Stimulated activated memory B cell treated with anti-CD40 and anti-IgM and Interleukin-4, amounts not matched to agents 10 μg/mL and 1 μg/mL and 100 μg/mL, for 72 hours (primary cell): Measurements from ENCODE around the gene MCF2L.

ENCODE experiments used
- ATAC-seq: fragments of 150-1000 bp; cut with Tn5 transposase; 2 replicates; pipeline ENCODE4 v1.10.0; 2021
- H3K27ac Mint-ChIP-seq: one replicate; pipeline ENCODE4 v1.8.0; 2022; ENCODE audit warnings: mild to moderate bottlenecking, mixed read lengths
- H3K27me3 Mint-ChIP-seq: one replicate; pipeline ENCODE4 v1.8.0; 2022; ENCODE audit warnings: mixed read lengths
- H3K36me3 Mint-ChIP-seq: one replicate; pipeline ENCODE4 v1.8.0; 2022; ENCODE audit warnings: mixed read lengths
- H3K4me1 Mint-ChIP-seq: one replicate; pipeline ENCODE4 v1.8.0; 2022; ENCODE audit warnings: mixed read lengths
- H3K4me3 Mint-ChIP-seq: one replicate; pipeline ENCODE4 v1.8.0; 2022; ENCODE audit warnings: mild to moderate bottlenecking, moderate library complexity, mixed read lengths
- H3K9me3 Mint-ChIP-seq: one replicate; pipeline ENCODE4 v1.8.0; 2022; ENCODE audit warnings: mixed read lengths

MCF2L gene

GRCh38 chr13:113002913-113003290 lies 33.9 kb downstream of the MCF2L start:
- H3K4me3 Mint-ChIP-seq: no peak overlapping the region
- no peaks in the 10 kb centered on the region for H3K9me3 Mint-ChIP-seq
- H3K36me3 Mint-ChIP-seq: no peaks in the 10 kb centered on the region
- no peak for ATAC-seq
- peaks cover 26% of the 10 kb centered on the region for H3K27me3 Mint-ChIP-seq
- no peak overlapping the region for H3K27ac Mint-ChIP-seq
- peaks cover 12% of the 10 kb centered on the region for H3K4me1 Mint-ChIP-seq

DNA sequence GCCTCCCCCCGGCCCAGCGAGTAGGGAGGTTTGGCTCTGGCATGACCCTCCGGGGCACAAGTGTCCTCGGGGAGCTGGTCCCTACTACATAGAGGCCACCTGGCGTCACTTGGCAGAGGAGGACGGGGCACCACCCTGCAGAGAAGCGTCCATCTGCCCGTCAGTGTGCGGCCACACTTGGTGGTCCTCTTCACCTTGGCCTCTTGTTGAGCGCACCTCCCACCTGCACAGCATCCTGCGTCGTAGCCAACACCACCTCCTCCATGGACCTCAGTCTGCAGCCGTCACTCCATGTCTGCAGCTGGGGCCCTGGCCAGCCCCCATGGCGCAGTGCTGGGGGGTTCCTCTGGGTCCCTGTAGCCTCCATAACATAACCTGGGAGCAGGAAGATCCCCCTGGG lies 35.1 kb downstream of the MCF2L start:
- ATAC-seq: no peak
- Mint-ChIP-seq H3K27ac (no peak overlapping the region), H3K36me3 (no peaks in the 10 kb centered on the region), H3K4me1 (peaks cover 12% of the 10 kb centered on the region), H3K27me3 (peaks cover 25% of the 10 kb centered on the region), H3K9me3 (no peaks in the 10 kb centered on the region), H3K4me3 (no peak overlapping the region)

- Mint-ChIP-seq H3K36me3 (no peaks in the 10 kb centered on the region), H3K9me3 (no peaks in the 10 kb centered on the region), H3K27ac (no peak overlapping the region), H3K4me3 (no peak overlapping the region), H3K27me3 (peaks cover 13% of the 10 kb centered on the region), H3K4me1 (peaks cover 7% of the 10 kb centered on the region)
- ATAC-seq: no peak
Observed at GRCh38 chr13:113005076-113005865, 36.3 kb downstream of the MCF2L start.

- Mint-ChIP-seq H3K9me3 (no peaks in the 10 kb centered on the region), H3K27me3 (peaks cover 8% of the 10 kb centered on the region), H3K36me3 (no peaks in the 10 kb centered on the region), H3K4me3 (no peak overlapping the region), H3K4me1 (peaks cover 6% of the 10 kb centered on the region), H3K27ac (no peak overlapping the region)
- no peak for ATAC-seq
Observed at GRCh38 chr13:113005997-113006396, 37.0 kb downstream of the MCF2L start.

DNA sequence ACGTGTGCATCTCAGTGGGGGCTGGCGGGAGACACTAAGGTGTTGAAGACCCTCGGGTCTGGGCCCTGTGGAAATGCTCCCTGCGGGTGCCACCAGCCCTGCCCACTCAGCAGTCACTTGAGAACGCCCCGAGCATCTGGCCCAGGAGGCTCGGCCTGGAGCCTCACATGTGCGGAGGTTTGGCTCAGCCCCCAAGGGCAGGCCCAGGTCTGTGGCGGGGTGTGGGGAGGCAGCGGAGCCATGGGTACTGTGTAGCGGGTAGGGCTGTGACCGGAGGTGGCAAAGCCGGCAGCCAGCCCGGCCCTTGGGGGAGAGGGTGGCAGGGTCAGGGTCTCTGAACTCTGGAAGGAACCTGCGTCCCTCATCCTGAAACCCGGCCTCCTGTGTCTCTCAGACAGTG lies 37.6 kb downstream of the MCF2L start:
- no peak for ATAC-seq
- H3K4me3 Mint-ChIP-seq: no peak overlapping the region
- no peaks in the 10 kb centered on the region for H3K9me3 Mint-ChIP-seq
- peaks cover 8% of the 10 kb centered on the region for H3K27me3 Mint-ChIP-seq
- no peaks in the 10 kb centered on the region for H3K36me3 Mint-ChIP-seq
- no peak overlapping the region for H3K27ac Mint-ChIP-seq
- H3K4me1 Mint-ChIP-seq: peaks cover 6% of the 10 kb centered on the region

GRCh38 chr13:113008851-113009250 lies 39.8 kb downstream of the MCF2L start:
- H3K27me3 Mint-ChIP-seq: peaks cover 8% of the 10 kb centered on the region
- H3K9me3 Mint-ChIP-seq: no peaks in the 10 kb centered on the region
- ATAC-seq: no peak
- H3K4me3 Mint-ChIP-seq: no peak overlapping the region
- H3K36me3 Mint-ChIP-seq: no peaks in the 10 kb centered on the region
- no peak overlapping the region for H3K27ac Mint-ChIP-seq
- H3K4me1 Mint-ChIP-seq: peaks cover 6% of the 10 kb centered on the region

DNA sequence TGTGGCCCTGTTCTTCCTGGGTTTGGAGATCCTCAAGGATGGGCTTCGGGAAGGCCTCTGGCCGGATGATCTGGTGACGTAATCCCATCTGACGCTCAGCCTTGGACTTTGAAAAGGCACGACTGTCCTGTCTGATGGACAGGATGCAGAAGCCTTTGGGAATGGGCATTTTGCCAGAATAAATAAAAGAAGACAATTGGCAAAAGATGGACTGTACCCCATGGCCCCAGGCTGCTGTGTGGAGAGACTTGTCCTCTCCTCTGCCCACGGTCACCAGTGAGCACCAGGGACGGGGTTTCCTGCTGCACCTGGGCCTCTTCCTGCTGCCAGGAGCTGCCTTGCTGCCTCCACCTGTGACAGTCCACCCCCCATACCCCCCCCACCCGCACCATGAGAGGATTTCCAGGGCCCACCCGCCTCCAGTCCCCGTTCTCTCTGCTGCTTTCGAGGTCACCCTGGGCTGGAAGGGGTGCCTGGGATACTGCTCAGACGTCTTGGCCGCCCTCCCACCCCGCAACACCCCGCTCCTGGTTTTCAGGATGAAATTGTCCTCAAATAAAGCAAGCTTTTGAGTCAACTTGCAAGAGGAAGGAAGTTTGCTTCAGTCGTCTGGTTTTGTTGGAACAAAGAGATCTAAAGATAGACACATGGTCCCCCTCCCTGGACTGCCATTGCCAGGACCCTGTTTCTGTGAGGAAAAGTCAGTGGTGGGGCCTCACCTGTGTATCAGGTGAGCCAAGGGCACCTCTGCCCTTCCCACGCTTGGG lies 40.9 kb downstream of the MCF2L start:
- H3K4me1 Mint-ChIP-seq: peaks cover 6% of the 10 kb centered on the region
- peaks cover 8% of the 10 kb centered on the region for H3K27me3 Mint-ChIP-seq
- H3K36me3 Mint-ChIP-seq: no peaks in the 10 kb centered on the region
- no peak for ATAC-seq
- no peak overlapping the region for H3K4me3 Mint-ChIP-seq
- no peak overlapping the region for H3K27ac Mint-ChIP-seq
- H3K9me3 Mint-ChIP-seq: no peaks in the 10 kb centered on the region

DNA sequence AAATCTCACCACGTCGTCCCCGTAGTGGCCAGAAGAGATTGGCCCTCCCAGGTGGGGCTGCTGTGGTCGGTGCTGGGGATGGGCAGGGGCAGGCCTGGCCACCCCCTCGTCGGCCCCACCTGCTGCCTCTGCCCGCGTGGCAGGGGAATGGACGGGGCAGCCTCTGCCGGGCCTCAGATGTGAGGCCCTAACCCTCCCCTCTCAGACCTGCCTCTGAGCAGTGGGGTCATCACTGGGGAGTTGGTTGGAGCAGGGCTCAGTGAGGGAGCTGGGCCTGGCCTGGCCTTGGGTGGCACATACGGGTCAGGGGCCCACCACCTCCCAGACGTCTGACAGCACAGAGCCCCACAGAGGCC lies 41.5 kb downstream of the MCF2L start:
- Mint-ChIP-seq H3K27ac (no peak overlapping the region), H3K27me3 (peaks cover 8% of the 10 kb centered on the region), H3K9me3 (no peaks in the 10 kb centered on the region), H3K36me3 (no peaks in the 10 kb centered on the region), H3K4me1 (peaks cover 6% of the 10 kb centered on the region), H3K4me3 (no peak overlapping the region)
- ATAC-seq: peak; percentile 18

DNA sequence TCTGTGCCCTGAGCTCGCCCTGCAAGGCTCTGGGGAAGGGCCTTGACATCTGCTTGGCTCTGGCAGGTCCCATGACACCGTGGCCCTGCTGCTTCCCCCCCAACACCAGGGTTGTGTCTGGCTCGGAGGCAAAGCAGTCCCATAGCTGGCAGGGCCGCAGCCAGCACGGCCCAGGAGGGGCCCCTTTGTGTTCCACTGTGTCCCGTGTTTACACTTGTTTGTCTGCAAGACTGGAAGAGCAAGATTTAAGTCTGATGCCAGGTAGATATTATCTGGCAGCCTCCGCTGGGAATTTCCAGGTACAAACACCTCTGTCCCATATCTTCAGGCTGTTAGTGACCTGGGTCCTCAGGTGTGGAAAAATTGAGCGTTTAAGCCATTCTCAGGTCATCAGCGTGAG lies 44.3 kb downstream of the MCF2L start:
- H3K4me3 Mint-ChIP-seq: no peak overlapping the region
- no peak overlapping the region for H3K27ac Mint-ChIP-seq
- H3K36me3 Mint-ChIP-seq: peaks cover 15% of the 10 kb centered on the region
- peaks cover 33% of the 10 kb centered on the region for H3K27me3 Mint-ChIP-seq
- H3K9me3 Mint-ChIP-seq: no peaks in the 10 kb centered on the region
- peaks cover 6% of the 10 kb centered on the region for H3K4me1 Mint-ChIP-seq
- no peak for ATAC-seq

DNA sequence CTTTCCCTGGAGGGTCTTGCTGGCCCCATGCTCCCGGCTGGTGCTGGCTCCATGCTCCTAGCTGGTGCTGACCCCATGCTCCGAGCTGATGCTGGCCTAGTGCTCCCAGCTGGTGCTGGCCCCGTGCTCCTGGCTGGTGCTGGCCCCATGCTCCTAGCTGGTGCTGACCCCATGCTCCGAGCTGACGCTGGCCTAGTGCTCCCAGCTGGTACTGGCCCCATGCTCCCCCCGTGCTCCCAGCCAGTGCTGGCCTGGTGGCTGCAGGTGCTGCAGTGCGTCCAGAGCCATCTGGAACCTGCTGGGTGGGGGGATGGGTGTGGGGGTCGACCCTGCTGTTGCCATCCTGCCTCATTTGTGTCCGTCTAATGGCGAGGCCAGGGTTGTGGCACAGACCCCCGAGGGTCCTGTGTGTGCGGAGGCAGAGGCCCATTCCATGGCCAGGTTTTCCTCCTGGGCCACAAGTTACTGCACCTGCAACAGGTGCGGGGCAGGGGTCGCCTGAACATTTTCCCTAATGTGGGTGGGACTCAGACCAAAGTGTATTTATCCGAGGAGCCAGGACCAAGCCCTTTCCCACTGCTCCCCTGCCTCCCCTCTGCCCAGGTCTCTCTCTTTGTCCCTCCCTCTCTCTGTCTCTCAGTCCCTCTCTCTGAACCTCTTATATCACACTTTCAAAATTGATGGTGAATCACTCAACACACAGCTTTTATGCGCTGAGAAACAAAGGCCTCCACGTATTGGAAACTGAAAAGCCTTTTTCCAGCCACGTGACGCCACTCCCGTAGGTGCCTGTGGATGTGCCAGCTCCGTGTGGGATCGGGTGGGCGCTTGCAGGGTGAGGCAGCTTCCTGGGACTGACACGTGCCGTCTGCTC lies 45.1 kb downstream of the MCF2L start:
- no peaks in the 10 kb centered on the region for H3K9me3 Mint-ChIP-seq
- no peak overlapping the region for H3K27ac Mint-ChIP-seq
- H3K4me3 Mint-ChIP-seq: no peak overlapping the region
- H3K4me1 Mint-ChIP-seq: peaks cover 6% of the 10 kb centered on the region
- ATAC-seq: no peak
- peaks cover 34% of the 10 kb centered on the region for H3K27me3 Mint-ChIP-seq
- H3K36me3 Mint-ChIP-seq: peaks cover 15% of the 10 kb centered on the region

DNA sequence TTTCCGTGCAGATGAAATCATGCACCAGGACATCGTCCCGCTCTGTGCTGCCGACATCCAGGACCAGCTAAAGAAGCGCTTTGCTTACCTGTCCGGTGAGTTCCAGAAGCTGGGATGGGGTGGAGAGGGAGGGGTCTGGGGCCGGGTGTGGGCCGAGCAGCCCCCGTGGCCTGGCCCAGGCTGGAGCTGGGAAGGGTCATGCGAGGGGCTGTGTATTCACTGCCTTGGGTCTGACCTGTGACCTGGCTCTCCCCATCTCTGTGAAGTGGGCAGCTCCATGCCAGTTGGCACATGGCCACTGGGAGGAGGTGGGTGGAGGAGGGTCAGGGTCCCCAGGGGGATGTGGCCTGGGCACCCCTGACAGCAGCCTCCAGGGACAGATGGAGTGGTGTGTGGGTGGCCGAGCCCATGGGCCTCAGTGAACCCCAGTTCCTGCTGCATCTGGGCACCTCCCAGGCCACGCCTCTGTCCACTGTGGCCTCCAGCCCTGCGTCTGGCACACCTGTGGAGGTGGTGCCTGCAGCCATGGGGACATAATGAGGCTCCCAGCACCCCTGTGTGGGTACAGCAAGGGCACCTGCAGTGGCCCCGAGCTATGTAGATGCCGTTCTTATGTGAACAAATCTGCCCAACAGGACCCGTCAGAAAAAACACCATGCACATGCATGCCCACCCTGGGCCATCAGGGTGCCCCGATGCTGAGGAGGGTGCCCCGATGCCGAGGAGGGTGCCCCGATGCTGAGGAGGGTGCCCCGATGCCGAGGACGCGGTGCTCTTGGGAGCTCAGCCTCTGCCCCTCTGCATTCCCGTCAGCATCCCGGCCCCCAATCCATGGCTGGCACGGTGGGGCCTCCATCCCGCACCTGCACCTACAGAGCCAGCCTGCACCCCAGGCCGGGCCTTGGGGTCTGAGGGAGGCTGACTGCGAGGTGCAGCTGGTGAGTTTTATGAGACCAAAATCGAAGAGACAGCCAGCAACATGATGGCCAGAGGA lies 46.0 kb downstream of the MCF2L start:
- Mint-ChIP-seq H3K4me1 (peaks cover 6% of the 10 kb centered on the region), H3K4me3 (no peak overlapping the region), H3K27ac (no peak overlapping the region), H3K9me3 (no peaks in the 10 kb centered on the region), H3K36me3 (peaks cover 15% of the 10 kb centered on the region), H3K27me3 (peaks cover 34% of the 10 kb centered on the region)
- no peak for ATAC-seq

DNA sequence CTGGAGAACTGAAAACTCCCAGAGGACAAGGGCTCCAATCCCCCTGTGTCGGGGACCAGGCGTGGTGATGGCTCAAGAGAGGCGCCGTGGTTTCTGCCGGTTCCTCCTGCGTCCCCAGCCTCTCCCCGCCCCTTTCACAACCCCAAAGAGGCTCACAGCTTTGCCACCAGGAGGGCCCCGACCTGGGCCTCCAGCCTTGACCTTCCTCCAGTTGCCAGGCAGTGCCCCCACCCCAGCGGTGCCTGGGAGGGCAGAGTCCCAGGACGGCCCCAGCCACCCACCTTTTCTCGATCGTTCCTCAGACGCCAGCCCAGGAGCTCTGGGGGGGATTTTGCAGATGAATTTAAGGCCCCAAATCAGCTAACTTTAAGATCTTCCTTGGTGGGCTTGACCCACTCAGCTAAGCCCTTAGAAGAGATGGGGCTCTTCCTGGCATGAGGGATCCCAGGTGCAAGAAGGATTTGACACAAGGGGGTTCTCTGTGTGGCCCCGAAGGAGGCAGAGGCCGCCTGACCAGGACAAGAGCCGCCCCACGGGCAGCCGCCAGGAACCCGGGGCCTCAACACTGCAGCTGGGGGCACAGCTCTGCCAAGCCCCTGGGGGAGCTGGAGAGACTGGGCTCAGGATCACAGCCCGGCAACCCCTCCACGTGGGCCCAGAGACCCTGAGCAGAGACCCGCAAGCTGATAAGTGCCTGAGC lies 47.0 kb downstream of the MCF2L start:
- peaks cover 15% of the 10 kb centered on the region for H3K36me3 Mint-ChIP-seq
- H3K4me1 Mint-ChIP-seq: peaks cover 14% of the 10 kb centered on the region
- peaks cover 32% of the 10 kb centered on the region for H3K27me3 Mint-ChIP-seq
- H3K4me3 Mint-ChIP-seq: no peak overlapping the region
- no peak overlapping the region for H3K27ac Mint-ChIP-seq
- no peak for ATAC-seq
- peaks cover 6% of the 10 kb centered on the region for H3K9me3 Mint-ChIP-seq

GRCh38 chr13:113016526-113017295 lies 47.7 kb downstream of the MCF2L start:
- Mint-ChIP-seq H3K27me3 (peaks cover 26% of the 10 kb centered on the region), H3K27ac (no peak overlapping the region), H3K36me3 (peaks cover 15% of the 10 kb centered on the region), H3K4me1 (peaks cover 9% of the 10 kb centered on the region), H3K9me3 (peaks cover 7% of the 10 kb centered on the region), H3K4me3 (no peak overlapping the region)
- ATAC-seq: no peak
